Stimulated activated CD4-positive, alpha-beta T cell treated with anti-CD3 and anti-CD28 coated beads, Interleukin-1b, Interleukin-23, amount 100 ng/mL, for 48 hours (primary cell): ENCODE measurements around the gene EGFR.

ENCODE experiments used
- DNase-seq: peaks from one replicate; pipeline ENCODE4 v3.0.0-alpha.2; 2020

The EGFR gene

DNA sequence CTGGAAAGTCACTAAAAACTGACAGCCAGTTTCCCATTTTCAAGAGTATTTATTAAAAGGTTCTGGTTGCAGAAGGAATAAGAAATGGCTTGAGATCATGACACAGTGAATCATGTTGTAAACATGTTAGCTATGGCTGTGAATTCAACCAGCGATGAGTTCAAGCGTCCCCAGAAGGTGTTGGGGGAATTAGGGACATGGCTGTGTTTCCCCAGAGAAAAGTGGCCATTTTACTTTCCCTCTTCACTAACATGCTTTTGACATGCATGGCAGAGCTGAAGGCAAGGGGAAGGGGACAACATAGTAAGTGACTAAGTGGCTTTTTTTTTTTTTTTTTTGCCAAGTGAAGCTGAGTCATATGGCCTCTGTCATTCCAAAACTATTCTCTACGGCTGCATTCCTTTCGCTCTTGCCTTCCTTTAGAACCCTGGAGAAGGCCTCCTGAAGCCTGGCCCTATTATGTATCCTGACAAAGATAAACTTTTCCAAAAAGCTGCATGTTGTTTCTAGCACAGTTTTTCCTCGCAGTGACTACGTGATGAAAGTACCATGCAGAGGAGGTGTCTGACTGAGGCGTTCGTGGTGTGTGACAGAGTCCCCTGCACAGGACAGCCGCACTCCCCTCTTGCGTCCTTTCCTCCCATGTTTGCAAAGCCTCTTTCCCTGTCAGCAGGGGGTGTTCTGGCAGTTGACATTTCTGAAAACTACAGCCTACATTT lies 46.9 kb downstream of the EGFR start:
- no peak for DNase-seq

DNA sequence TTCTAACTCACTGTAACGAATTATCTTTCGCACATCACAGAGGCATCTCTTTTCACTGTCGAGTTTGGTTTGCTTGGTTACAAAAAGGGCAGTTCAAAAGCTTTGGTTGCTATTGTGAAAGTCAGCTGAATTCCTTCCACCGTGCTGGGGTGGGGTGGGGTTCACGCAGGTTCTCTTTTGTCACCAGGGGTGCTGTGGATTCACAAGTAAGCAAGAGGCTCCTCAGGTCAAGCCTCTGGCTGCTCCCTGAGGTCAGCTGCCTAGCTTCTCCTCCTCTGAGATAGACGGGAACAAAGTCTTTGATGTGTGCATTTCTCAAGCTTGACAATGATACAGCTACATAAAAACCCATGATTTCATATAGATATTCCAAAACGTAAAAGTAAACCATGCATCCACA lies 47.7 kb downstream of the EGFR start:
- no peak for DNase-seq

GRCh38 chr7:55066938-55067337 lies 48.1 kb downstream of the EGFR start:
- DNase-seq: no peak

DNA sequence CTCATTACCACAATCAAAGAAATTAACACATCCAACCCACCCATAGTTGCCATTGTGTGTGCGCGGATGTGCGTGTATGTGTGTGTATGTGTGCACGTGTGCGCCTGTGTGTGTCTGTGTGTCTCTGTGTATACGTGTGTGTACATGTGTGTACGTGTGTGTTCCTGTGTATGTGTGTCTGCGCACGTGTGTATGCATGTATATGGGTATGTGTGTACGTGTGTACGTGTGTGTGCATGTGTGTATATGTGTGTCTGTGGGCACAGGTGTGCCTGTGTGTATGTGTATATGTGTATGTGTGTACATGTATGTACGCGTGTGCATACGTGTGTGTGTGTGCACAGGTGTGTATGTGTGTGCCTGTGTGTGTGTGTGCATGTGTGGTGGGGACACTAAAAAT lies 48.9 kb downstream of the EGFR start:
- no peak for DNase-seq

DNA sequence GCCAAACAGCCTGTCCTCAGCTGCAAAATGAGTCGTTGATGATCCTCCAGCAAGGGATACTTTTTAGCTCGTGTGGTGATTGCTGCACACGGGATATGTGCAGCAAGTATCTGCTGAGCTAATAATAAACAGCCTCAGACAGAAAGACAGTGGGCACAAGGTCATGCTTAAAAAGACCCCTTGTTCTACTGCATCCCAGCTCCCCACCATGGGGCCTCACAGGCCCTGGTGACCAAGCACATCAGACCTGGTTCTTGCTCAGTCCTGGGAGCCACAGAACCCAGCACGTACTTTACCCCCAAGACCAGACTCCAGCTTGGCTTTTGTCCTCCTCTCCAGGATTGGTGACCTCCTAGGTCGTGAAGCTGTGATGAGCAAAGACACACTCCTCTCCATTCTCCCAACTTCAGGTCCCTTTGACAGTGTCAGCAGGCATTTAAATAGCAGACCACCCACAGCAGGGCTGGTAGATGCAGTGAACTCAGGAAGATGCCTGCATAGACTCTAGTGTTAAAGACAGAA lies 50.5 kb downstream of the EGFR start:
- DNase-seq: no peak

DNA sequence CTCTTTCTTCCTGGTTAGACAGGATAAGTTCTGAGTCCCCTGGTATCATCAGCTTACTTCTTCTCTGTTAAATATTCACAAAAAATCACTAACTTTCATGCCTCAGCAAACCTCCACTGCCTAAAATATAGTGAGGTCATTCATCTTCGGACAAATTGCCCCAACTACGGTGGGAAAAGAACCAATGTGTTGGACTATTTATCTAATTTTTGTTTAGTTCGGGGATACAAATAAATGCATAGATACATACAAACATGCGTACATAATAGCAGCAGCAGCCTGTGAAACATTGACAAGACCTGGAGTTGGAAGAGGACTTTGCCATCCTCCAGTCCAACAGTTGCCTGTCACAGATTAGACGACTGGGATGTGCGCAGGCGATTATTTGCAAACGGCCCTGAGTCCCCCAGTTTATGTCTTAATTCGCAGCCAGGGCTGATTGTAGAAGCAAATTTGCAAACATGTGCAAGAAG lies 51.5 kb downstream of the EGFR start:
- DNase-seq: no peak

- no peak for DNase-seq
Measured at GRCh38 chr7:55070854-55071253, 52.0 kb downstream of the EGFR start.

GRCh38 chr7:55071411-55072175 lies 52.8 kb downstream of the EGFR start:
- DNase-seq: no peak

- DNase-seq: no peak
Measured at GRCh38 chr7:55072251-55072650, 53.4 kb downstream of the EGFR start.

DNA sequence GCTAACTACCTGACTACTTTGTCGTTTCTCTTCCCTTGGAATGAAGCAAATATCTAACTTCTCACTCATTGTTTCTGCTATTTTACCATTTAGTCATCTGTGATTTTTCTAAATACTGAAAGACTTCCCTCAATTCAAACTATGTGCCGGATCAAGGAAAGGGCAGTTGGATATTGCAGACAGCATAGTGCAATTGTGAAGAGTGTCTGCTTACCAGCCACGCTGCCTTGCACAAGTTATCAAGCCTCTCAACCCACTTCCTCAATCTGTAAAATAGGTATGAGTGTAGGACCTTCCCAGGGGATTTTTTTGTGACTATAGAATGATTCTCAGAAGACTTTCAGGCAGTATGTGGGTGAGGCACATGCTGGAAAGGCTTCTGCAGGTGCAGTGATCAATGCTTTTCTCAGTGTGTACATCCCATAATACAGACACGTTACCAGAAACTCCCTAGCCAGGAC lies 54.3 kb downstream of the EGFR start:
- DNase-seq: no peak

- DNase-seq: peak; percentile 24
Measured at GRCh38 chr7:55073976-55074528, 55.2 kb downstream of the EGFR start.

DNA sequence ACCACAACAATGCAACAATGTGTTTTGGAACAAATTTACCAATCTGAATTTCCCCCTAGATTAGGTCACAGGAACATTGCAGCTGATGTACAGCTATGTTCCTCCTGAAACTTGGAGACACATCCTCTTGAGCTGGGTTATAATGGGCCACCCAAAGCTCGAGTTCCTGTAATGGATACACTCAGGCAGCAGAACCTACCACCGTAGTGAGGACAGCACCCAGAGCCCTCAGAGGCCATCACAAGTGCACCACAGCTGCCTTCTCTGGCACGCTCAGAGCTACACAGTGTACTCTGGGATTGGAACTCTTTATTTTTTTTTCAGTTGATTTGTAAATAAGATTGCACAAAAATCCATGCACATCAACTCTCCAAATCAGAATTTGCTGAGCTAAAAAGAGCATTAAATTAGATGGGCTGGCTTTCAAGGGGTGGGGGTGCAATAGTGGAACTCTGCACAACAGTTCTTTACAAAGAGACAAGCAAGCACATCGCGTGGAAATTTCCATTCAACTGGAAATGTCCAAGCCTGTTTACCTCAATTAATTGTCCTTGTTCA lies 56.7 kb downstream of the EGFR start:
- no peak for DNase-seq

DNA sequence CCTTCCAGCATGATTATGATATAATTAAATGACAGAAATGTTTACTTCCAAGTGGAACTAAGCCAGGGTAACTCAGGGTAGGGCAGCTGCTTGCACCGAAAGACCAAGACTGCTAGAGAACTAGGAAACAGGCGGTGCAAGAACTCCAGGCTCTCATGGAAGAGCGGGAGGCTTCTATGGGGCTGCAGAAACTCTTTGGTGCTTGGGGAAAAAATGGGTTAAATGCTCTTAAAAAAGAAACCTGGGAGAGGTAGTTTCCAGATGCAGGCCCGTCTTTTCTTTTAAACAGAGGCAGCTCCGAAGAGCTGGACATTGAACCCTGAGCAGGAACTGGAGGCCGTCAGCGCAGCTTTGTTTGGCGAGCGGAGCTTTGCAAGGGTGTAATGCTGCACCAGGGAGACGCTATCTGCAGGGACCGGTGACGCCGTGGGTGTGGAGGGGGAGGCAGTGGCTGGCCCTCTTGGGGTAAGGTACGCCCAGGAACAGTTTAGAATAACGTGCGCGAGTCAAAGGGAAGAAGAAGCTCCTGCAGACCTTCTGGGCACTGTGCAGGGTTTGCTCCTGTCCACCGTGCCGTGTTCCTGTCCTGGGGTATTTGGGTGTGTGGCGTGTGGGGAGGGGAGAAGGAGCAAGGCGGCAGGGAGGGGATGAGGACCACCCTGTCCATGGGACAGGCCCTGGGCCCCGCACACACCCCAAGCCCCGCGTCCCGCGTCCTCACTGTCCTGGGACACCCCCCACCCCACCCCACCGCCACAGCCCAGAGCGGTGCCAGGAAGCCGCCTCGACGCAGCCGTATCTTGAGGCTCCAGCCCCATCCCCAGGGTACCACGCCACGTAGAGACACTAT lies 59.0 kb downstream of the EGFR start:
- no peak for DNase-seq

- no peak for DNase-seq
Measured at GRCh38 chr7:55078465-55079372, 59.9 kb downstream of the EGFR start.

- DNase-seq: no peak
Measured at GRCh38 chr7:55080000-55080623, 61.3 kb downstream of the EGFR start.

DNA sequence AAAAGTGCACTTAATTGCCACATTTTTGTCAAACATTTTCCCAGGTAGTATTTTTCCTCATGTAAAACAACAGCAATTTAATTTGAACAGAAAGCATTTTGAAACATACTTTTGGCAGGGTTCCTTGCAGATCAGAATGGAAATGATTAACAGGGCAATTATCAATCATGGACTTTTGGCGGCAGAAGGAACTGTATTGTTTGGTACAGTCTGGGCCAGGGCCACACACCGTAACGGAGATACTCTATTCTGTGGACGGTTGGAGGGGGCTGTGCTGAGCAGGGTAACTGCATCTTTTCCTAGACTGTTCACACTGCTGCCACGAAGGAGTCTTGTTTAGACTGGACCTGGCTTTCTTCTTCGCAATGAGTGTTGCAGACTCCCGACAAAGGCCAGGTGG lies 62.3 kb downstream of the EGFR start:
- DNase-seq: no peak

DNA sequence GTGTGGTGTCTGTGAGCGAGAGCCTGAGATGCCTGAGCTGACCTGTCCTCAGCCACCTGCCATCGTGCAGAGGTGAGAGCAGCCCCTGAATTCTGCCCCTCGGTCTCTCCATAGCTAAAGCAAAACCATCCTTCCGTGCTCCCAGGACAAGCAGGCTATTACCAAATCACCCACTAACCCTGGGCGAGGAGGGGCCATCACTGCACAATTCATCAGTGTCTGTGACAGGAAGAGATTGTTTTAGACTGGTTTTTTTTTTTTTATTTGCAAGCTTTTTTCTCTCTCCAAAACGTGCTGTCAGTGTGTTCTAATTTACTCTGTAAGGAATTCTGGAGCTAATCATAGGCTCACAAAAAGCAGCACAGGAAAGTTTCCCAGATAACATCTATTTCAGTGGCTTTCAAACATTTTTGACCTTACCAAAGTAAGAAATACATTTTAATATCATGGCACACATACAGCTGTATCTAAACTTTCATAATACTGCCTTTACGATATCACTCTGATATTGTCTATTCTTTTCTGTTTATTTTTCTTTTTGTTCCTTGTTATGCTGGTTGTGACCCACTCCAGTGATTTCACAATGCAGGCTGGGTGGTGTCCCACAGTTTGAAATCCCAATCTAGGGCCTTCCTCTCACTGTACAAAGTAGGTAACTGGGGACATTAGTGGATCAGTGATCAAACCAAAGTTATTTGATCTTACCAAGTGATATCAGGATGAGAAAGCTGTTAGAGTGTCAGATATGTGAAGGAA lies 62.8 kb downstream of the EGFR start:
- DNase-seq: no peak

DNA sequence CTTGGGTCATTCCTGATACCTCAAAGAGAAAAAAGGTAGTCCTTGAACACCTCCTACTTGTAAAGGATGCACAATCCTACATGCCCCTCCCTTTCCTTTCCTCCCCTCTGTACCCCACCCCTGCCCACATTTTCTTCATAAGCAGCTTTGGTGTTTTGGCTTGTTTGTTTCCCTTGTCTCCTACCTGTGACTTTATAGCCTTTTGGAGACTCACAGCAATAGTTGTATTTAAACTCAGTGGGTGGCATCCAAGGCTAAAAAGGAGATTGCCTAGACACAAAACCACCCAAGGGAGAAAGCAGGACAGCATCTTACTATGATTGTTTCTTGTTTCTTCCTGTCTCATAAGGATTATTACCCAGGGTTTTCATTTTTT lies 63.4 kb downstream of the EGFR start:
- no peak for DNase-seq

- DNase-seq: no peak
Measured at GRCh38 chr7:55083206-55083605, 64.4 kb downstream of the EGFR start.

DNA sequence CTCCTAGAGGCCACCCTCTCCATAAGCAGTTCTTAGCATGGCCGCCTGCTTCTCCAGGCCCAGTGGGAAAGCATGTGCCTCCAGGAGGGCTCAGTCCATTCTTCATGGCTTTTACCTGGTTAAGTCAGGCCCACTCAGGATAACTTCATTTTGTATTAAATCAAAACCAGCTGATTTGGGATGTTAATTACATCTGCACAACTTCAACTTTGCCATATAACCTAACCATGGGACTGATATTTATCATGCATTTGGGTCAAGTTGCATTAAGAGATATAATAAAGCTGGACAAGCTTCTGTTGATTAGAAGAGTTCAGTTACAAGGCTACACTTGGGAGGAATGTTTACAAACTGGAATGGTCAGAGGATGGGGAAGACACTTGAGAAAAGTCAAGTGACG lies 65.5 kb downstream of the EGFR start:
- no peak for DNase-seq
